Neural cell (in vitro differentiated cells): ENCODE measurements around the gene THOC3. TPM values are rescaled to one million over a fixed set of nuclear protein-coding genes. Genes with fewer than 3 reads are reported as not detected.
"Not testable (repeated sequence)": the region's sequence is repeated elsewhere in the genome, so short reads cannot be mapped to it uniquely, and the experiment has no call there.

Experiments used
- H2AFZ ChIP-seq: fragments of 200-600, 300-800 bp; sonication (generic), shearing (Covaris generic); 2 replicates; pipeline ENCODE4 v1.6.0; 2014; ENCODE audit warnings: low read depth, mild to moderate bottlenecking, antibody characterized with exemption, low read length, moderate library complexity
- H3F3A ChIP-seq: fragments of 200-600 bp; shearing (Covaris generic); 2 replicates; pipeline ENCODE4 v1.6.1; 2016; ENCODE audit warnings: mild to moderate bottlenecking, moderate library complexity, mixed read lengths, antibody characterized with exemption, low read length; ENCODE audit not compliant: insufficient read depth, poor library complexity, severe bottlenecking
- H3K27ac ChIP-seq: fragments of 200-600, 300-800 bp; sonication (generic), shearing (Covaris generic); 2 replicates; pipeline ENCODE4 v1.5.1; 2014; ENCODE audit warnings: mild to moderate bottlenecking, low read length, moderate library complexity
- H3K27me3 ChIP-seq: fragments of 300-800, 200-600 bp; sonication (generic), shearing (Covaris generic); 2 replicates; pipeline ENCODE4 v1.6.0; 2014; ENCODE audit warnings: mild to moderate bottlenecking, low read depth, low read length, moderate library complexity; ENCODE audit not compliant: insufficient read depth
- H3K36me3 ChIP-seq: fragments of 300-800, 200-600 bp; sonication (generic), shearing (Covaris generic); 2 replicates; pipeline ENCODE4 v1.5.1; 2014; ENCODE audit warnings: mild to moderate bottlenecking, antibody characterized with exemption, low read length, moderate library complexity; ENCODE audit not compliant: insufficient read depth
- H3K4me2 ChIP-seq: fragments of 300-800, 200-600 bp; sonication (generic), shearing (Covaris generic); 2 replicates; pipeline ENCODE4 v1.6.0; 2014; ENCODE audit warnings: mild to moderate bottlenecking, low read length
- H3K4me3 ChIP-seq: fragments of 300-800, 200-600 bp; sonication (generic), shearing (Covaris generic); 2 replicates; pipeline ENCODE4 v1.5.1; 2014; ENCODE audit warnings: mild to moderate bottlenecking, low read length, moderate library complexity
- H3K79me2 ChIP-seq: fragments of 200-600 bp; shearing (Covaris generic); replicated peaks from 2 replicates; pipeline ENCODE4 v1.6.0; 2014; ENCODE audit warnings: mild to moderate bottlenecking, low read length, moderate library complexity; ENCODE audit not compliant: insufficient read depth
- H3K9ac ChIP-seq: fragments of 300-800, 200-600 bp; sonication (generic), shearing (Covaris generic); 2 replicates; pipeline ENCODE4 v1.6.1; 2016; ENCODE audit warnings: mild to moderate bottlenecking, low read length, mixed read lengths
- H3K9me2 ChIP-seq: fragments of 200-600 bp; shearing (Covaris generic); 2 replicates; pipeline ENCODE4 v1.6.1; 2016; ENCODE audit warnings: mild to moderate bottlenecking, low read length, mixed read lengths; ENCODE audit not compliant: insufficient read depth
- H3K9me3 ChIP-seq: fragments of 200-600, 300-800 bp; sonication (generic), shearing (Covaris generic); 2 replicates; pipeline ENCODE4 v1.6.1; 2016; ENCODE audit warnings: mild to moderate bottlenecking, mixed run types, low read length, moderate library complexity, mixed read lengths
- H4K20me1 ChIP-seq: fragments of 200-600 bp; shearing (Covaris generic); 2 replicates; pipeline ENCODE4 v1.6.1; 2016; ENCODE audit warnings: mild to moderate bottlenecking, mixed run types; ENCODE audit not compliant: insufficient read depth
- polyA plus RNA-seq: library from polyadenylated mRNA; depleted of rRNA; stranded (reverse); fragments of >200 nt; gene quantifications from 2 replicates; pipeline ENCODE4 v1.2.3, GENCODE V29; 2014

THOC3 gene
- polyA plus RNA-seq, 1 donor from 2014 or later = 44.6 TPM

DNA sequence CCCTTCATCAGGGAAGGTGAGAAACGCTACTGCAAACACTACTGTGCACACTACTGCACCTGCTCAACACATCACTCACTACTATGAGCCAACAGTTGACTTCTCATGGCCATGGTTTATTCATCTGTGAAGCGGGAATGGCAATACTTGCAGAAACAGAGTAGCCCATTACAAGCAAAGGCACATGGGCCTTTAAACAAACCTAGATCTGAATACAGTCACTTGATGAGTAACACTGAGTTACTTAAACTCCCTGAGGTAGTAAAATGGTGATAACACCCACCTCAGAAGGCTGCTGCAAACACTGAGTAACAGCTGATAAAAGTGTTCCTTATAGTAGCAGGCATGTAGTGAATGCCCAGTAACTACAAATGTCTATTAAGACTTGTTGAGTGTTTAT is 9.6 kb downstream of the THOC3 start:
- H3K9ac ChIP-seq, H3F3A ChIP-seq, H4K20me1 ChIP-seq, H3K36me3 ChIP-seq, H3K27me3 ChIP-seq, H2AFZ ChIP-seq, H3K27ac ChIP-seq, H3K9me2 ChIP-seq, H3K4me2 ChIP-seq, H3K4me3 ChIP-seq, H3K9me3 ChIP-seq, H3K79me2 ChIP-seq: not testable (repeated sequence)

DNA sequence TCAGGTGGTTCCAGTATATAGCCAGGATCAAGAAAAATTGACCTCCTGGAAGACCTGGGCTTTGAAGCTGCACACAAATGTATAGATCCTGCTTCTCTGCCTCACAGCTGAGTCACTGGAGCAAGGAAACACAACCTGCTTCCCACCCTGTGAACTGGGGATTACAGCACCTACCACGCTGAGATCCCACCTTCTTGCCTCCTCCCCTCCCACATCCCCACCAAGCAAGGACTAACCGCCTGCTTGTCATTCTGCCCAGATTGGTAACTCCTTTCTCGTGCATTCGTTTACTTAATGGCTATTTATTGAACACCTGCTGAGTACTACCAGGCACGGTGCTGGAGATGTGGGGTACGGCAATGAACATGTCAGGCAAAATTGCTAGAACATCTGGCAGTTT is 14.0 kb downstream of the THOC3 start:
- H3K36me3 ChIP-seq, H3K27ac ChIP-seq, H3K4me2 ChIP-seq, H3K4me3 ChIP-seq, H3K9me2 ChIP-seq, H2AFZ ChIP-seq, H3K27me3 ChIP-seq, H4K20me1 ChIP-seq, H3K9ac ChIP-seq, H3K9me3 ChIP-seq, H3F3A ChIP-seq, H3K79me2 ChIP-seq: not testable (repeated sequence)

DNA sequence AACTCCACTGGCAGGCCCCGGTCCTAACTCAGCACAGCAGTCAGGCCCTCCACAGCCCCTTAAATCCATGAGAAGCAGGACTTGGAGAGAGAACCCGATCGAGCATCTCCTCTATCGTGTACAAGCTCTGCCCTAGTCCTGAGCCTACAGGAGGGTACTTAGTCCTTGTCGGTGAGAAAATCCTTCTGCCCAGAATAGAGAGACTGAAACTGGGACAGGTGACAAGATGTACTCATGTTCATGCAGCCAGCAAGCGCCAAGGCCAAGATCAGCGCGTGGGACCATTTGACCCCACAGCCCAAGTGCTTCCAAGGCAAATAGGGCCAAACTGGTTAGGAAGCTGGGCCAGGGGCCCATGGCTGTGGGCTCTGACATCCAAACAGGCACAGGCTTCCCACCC is 15.3 kb downstream of the THOC3 start:
- H3K9ac ChIP-seq, H3K79me2 ChIP-seq, H3K27me3 ChIP-seq, H3K36me3 ChIP-seq, H3K4me3 ChIP-seq, H3K4me2 ChIP-seq, H2AFZ ChIP-seq, H3F3A ChIP-seq, H4K20me1 ChIP-seq, H3K9me2 ChIP-seq, H3K9me3 ChIP-seq, H3K27ac ChIP-seq: not testable (repeated sequence)

DNA sequence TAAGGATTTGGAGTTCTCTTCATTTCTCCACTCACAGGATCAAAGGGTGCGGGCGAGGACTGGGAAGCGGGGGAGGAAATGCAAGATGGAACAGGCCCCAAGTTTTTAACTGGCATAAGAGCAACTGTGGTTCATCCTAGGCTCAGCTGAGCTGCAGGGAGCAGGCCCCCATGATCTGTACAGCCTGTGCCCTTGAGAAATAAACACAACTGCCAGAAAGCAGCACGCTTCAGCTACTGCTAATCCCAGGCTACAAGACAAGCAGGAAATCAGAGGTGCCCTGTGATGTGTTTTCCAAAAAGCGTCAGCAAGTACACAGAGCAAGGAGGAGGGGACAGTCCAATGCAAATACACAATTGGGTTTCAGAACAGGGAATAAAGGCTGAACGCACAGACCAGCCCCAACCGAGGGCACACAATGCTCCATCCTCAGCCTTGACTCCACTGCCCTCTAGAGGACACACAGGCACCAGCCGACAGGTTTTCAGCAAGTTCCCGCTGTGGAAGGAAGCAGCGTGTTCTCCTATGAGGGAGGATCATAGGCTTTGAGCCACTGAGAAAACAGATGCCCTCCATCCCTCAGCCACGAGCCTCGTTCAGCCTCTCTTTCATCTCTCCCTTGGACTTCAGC is 16.7 kb downstream of the THOC3 start:
- H3K4me3 ChIP-seq, H3K9me3 ChIP-seq, H4K20me1 ChIP-seq, H3K9ac ChIP-seq, H2AFZ ChIP-seq, H3K9me2 ChIP-seq, H3K27ac ChIP-seq, H3K4me2 ChIP-seq, H3K36me3 ChIP-seq, H3F3A ChIP-seq, H3K27me3 ChIP-seq, H3K79me2 ChIP-seq: not testable (repeated sequence)

DNA sequence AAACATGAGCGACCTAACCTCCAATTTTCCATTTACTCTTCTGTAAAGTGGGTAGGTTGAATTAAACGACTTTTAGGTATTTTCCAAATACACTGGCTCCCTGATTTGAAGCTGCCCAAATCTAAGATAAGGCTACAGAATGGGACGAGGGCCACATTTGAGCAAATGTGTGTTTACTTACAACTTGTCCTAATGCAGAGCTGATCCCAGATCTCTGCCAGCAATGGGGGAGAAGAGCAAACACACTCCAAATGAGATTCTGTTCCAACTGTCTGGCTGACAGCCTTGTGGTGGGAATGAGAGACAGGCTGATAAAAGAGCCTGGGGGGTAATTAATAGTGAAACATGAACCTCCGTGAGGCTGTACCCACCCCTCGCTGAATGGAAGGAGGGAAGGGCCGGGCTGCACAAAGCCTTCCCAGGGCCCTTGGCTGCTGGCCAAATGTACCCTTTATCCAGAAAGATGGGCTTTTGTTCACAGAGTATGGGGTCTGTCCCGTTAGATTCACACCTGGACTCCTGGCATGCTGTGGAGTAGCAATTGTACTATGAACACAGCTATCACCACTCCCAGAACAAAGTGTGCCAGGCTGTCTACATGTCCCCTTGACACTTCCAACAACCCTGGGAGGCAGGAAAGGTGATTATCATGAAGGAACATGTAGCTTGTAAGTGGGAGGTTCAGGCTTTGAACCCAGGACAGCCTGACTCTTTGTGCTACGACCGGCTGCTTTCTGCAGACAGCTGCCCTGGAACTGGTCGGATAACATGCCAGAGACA is 19.6 kb downstream of the THOC3 start:
- H3F3A ChIP-seq, H4K20me1 ChIP-seq, H3K9me2 ChIP-seq, H2AFZ ChIP-seq, H3K4me2 ChIP-seq, H3K36me3 ChIP-seq, H3K27me3 ChIP-seq, H3K4me3 ChIP-seq, H3K79me2 ChIP-seq, H3K9ac ChIP-seq, H3K9me3 ChIP-seq, H3K27ac ChIP-seq: not testable (repeated sequence)

DNA sequence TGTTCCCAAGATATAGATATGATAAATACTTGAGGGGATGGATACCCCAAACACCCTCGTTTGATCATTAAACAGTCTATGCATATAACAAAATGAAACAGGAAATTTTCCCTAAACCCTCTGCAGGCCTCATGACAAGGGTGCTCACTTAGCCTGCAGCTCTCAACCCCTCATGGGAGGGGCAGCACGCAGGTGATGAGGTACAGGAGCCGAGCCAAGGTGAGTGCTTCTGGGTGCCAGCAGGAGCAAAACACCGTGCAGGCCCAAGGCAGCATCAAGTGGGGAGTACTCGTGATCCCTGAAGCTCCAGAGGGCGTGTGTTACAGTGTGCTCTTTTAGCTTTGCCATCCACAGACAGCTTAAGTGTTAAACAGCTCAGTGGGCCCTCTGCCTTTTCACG is 24.9 kb downstream of the THOC3 start:
- not testable (repeated sequence) for H3K79me2 ChIP-seq, H4K20me1 ChIP-seq, H3K9me2 ChIP-seq, H3F3A ChIP-seq, H3K9ac ChIP-seq, H3K9me3 ChIP-seq, H3K36me3 ChIP-seq, H3K27me3 ChIP-seq, H3K4me2 ChIP-seq, H3K4me3 ChIP-seq, H3K27ac ChIP-seq, H2AFZ ChIP-seq

DNA sequence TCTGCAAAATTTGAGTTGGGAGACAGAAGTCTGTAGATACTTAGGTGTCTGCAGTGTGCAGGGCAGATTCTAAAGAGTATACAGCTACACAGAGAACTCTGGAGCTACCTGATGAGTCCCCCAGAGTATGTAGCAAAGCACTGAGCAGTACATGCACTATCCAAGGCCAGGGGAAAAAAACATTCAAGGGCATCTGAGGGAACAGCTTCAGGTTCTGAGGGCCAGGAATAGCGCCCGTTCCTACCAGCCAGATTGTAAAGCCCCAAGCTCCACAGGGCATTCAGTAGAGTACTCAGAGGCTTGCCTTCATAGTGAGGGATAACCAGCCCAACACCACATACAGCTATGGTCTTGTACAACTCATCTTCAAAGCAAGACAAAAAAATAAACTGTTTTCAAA is 27.5 kb downstream of the THOC3 start:
- not testable (repeated sequence) for H3F3A ChIP-seq, H3K4me2 ChIP-seq, H3K9ac ChIP-seq, H3K4me3 ChIP-seq, H2AFZ ChIP-seq, H3K27ac ChIP-seq, H3K27me3 ChIP-seq, H3K36me3 ChIP-seq, H4K20me1 ChIP-seq, H3K9me3 ChIP-seq, H3K9me2 ChIP-seq, H3K79me2 ChIP-seq

DNA sequence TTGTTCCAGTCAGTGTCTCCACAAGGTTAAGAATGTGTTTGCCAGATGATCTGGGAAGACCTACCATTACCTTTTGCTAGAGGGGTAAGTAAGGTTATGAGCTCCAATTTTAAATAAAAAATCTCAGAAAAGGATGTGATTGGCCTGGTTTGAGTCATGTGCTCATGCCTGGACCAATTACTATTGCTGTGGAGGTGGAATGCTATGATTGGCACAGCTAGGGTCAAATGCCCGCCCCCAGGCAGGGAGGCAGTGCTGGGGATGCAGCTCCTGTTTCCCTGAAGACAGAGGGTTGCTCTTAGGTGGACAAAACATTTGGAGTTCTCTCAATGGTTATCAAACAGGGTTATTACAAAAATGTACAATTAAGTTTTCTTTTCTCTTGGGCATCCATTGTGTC is 29.6 kb downstream of the THOC3 start:
- not testable (repeated sequence) for H3K27me3 ChIP-seq, H2AFZ ChIP-seq, H3K9ac ChIP-seq, H3K4me3 ChIP-seq, H3K27ac ChIP-seq, H3K9me2 ChIP-seq, H4K20me1 ChIP-seq, H3K36me3 ChIP-seq, H3K4me2 ChIP-seq, H3K9me3 ChIP-seq, H3F3A ChIP-seq, H3K79me2 ChIP-seq
